ENCODE measurements around the gene MIA.
"Not testable (repeated sequence)": the region's sequence is repeated elsewhere in the genome, so short reads cannot be mapped to it uniquely, and the experiment has no call there.

Gene MIA

DNA sequence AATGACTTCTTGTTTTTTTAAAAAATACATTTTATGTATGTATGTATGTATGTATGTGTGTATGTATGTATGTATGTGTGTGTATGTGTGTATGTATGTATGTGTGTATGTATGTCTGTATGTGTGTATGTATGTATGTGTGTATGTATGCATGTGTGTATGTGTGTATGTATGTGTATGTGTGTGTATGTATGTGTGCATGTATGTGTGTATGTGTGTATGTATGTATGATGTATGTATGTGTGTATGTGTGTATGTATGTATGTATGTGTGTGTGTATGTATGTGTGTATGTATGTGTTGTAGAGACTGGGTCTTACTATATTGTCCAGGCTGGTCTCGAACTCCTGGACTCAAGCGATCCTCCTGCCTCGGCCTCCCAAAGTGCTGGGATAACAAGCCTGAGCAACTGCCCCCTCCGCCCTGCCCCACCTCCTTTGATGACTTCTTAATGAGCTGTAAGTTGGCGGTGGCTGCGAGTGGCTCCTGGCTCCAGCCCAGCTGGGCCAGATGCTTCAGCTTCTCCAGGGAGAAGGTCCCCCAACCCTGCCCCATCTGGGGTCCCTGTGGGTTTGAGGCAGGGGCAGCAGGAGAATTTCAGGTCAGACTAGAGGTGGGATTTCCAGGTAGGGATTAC lies 50.3 kb downstream of the MIA start:
- H3K4me3 ChIP-seq; intact Hi-C loops (cut with DNase I; ENCODE audit: low total_unique reads); H3K4me1 ChIP-seq; H3K27me3 ChIP-seq; H3K9me3 ChIP-seq; H3K27ac ChIP-seq: not testable (repeated sequence)
- H3K36me3 ChIP-seq, result peaks cover 11 to 27% (median 23%) of the 10 kb centered on the region in 3 donors
- peak in 1 of 2 donors; percentile 24 for DNase-seq

DNA sequence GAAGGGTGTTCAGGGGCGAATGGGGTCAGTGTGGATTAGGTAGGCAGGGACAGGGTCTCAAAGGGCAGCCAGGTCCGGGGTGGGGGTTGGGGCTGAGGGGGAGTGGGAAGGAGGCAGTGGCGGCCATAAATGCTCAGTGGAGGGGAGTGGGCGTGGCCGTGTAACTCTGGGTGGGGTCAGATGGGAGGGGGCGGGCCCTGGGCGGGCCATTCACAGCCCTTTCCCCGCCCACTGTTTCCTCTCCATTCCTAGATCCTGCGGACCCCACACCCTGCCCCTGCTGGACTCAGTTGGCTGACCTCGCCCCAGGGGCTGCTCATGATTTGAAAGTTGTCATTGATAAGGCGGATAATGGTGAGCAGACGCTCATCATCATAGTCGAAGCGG lies 51.0 kb downstream of the MIA start:
- H3K27ac ChIP-seq; intact Hi-C loops (cut with DNase I; ENCODE audit: low total_unique reads); H3K4me3 ChIP-seq; DNase-seq; H3K9me3 ChIP-seq; H3K4me1 ChIP-seq; H3K27me3 ChIP-seq: not testable (repeated sequence)
- peaks cover 11 to 27% (median 23%) of the 10 kb centered on the region in 3 donors for H3K36me3 ChIP-seq

DNA sequence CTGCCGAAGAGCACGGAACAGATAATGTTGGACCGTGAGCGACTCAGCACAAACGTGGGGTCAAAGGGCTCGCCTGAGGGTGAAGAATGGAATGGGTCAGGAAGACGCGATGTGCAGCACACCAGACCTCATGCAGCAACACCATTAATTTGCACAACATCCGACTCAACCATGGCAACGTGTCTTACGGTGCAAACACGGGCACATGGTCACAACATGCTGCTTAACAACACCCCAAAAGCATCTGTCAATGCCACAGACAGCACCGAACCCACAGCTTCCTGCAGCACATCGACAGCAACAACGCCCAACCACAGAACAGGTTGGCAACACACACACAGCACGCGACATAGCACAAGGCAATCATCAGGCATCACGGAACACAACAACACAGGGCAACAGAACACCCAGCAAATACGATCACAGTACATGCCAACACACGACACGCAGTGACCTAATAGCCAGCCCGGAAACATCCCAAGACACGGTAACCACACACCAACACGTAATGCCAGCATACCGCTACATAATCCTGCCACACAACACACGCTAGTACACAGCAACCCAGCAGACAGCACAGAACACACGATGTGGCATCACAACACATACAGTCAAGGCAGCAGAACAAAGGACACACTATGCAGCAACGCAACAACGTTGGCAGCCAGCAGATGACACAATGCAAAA lies 51.5 kb downstream of the MIA start:
- H3K9me3 ChIP-seq; H3K4me1 ChIP-seq; H3K27ac ChIP-seq; H3K27me3 ChIP-seq; intact Hi-C loops (cut with DNase I; ENCODE audit: low total_unique reads); H3K4me3 ChIP-seq: not testable (repeated sequence)
- DNase-seq, result peak in 1 of 2 donors; percentile 47
- peaks cover 11 to 27% (median 23%) of the 10 kb centered on the region in 3 donors for H3K36me3 ChIP-seq
